ENCODE results near the gene IAH1.
"Not testable (repeated sequence)": the region's sequence is repeated elsewhere in the genome, so short reads cannot be mapped to it uniquely, and the experiment has no call there.

Gene IAH1

DNA sequence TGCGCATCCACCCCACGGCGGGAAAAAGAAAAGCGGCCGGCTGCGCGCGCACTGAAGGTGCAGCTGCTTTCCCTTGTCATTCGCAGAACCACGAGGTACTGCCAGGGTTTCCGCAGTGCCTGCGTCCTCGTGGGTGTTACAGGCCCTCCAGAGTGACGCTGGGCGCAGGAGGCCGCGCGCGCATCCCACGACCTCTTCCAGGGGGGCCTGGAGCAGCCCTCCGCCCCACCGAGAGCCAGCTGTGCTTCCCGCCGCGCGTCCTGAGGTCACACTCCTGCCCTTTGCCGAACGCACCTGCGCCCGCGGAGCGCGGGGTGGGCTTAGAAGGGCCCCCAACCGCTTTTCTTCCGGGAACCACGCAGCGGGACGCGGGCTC is 378 bp upstream of the IAH1 start:
- peak; percentile 23 for DNase-seq

- DNase-seq, result no peak
Measured at GRCh38 chr2:9477914-9478313, 3.6 kb downstream of the IAH1 start.

DNA sequence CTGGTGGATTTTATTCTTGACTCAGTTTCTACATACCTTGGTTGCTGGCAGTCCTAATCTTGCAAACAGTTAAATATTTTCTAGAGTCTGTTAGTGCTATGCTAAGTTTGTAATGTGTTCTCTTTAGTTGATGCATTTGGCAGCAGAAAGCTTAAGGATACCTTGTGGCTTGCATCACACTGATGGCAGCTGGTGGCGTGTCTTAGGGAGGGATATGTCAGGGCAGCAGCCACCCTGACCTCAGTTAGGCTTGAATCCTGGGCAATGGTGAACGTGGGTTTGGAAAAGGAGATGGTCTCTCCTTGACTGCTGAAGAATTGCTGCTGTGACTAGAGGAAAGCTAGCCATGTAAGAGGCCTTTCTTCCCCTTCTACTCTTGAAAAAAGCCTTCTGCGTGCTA is 4.2 kb downstream of the IAH1 start:
- no peak for DNase-seq

DNA sequence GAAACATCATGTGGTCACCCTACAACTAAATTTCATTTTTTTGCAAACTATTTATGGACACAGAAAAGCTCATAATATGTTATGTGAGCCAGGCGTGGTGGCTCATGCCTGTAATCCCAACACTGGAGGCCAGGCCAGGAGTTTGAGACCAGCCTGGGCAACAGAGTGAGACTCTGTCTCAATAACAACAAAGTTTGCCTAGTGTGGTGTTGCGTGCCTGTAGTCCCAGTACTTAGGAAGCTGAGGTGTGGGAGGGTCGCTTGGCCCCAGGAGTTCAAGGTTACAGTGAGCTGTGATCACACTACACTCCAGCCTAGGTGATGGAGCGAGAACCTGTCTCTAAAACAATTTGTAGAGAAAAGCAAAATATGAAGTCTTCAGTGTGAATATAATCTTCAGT is 5.8 kb downstream of the IAH1 start:
- no peak for DNase-seq

- no peak for DNase-seq
Measured at GRCh38 chr2:9483107-9483506, 8.8 kb downstream of the IAH1 start.

GRCh38 chr2:9484533-9484932 is 10.2 kb downstream of the IAH1 start:
- DNase-seq, result no peak

DNA sequence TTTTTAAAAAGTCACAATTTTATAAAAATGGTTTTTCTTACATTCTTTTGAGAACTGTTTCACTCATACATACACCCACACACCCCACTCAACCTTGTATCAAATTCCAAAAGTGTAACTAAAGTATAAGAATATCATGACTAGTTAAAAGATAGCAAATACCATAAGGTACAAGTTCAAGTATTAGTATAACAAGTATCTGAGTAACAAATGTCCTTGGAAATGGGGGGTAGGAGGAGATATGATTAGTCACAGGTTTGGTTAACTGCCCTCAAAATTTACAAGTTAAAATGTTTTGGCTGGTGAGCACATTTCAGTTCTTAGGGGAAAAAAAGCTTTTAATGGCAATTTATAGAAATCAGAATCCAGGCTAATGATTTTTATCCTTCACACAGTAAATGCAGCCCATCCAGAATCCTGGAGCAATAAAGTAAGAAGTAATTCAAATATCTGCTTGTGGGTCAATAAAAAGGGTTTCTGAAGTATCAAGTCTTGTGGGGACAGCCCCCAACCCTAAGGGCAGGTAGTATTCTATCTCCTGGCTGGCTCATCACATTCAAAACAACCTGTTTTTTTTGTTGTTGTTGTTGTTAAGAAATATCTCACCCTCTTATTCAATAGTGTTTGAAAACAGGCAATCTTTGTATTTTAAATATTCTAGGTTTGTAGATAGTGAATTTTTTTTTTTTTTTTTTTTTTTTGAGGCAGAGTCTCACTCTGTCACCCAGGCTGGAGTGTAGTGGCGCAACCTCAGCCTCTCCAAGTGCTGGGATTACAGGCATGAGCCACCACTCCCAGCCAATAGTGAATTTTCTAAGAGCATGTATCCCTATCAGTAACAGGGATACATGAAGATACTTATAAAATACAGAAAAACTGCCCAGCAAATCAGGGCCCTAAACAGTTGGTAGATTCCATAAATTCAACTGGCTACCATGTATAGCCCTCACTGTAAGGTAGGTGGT is 14.5 kb downstream of the IAH1 start:
- no peak for DNase-seq

GRCh38 chr2:9490789-9491188 is 16.4 kb downstream of the IAH1 start:
- no peak for DNase-seq

DNA sequence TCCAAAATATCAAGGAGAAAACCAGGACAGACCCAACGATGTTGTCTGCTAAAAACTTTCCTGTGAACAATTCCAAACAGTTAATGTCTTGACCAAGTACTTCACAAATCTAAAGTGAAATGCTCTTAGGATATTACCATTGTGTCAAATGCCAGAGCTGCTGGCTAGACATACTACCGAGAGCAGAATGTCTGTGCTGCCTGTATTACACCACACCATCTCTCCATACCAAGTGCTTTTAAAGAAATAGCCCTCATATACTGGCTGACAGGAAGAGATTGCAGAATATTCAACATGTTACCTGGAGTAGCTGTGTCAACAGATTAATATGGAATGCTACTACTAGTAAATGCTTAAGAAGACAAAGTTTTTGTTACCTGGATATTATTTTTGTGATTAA is 18.6 kb downstream of the IAH1 start:
- DNase-seq, result no peak

GRCh38 chr2:9493478-9493877 is 19.1 kb downstream of the IAH1 start:
- DNase-seq, result no peak

DNA sequence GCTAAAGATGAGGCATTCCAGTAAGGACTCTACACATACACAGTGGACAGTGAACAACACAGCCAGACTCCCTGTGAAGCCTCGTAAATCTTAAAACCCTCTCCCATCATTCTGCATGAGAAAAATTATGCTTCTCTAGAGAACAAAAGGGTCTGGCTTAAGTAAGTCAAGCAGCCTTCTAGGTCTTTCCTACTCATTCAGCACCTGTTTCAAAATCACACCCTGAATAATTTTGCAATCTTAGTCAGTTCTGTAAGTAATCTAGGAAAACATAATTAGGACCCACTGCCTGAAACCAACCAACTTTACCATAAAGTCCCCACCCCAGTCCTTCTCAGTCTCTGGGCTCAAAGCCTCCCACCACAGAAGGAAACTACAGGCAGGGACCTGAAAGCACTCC is 19.7 kb downstream of the IAH1 start:
- DNase-seq, result no peak

DNA sequence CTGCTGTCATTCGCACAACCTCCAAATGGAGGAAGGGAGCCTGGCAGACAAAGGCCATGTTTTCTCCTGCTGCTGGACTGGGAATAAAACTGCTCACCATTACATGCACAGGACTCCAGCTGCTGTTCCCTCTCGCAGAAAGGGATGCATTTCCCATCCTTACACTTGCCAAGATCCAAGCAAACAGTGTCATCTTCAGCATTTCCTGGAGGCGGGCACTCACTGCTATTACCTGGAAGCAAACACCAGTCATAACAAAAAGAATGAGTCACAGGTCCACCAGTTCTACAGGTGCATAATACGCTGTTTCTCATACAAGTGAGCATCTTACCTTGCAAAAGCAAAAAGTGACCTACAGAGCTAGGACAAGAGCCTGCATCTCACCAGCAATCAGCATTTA is 22.7 kb downstream of the IAH1 start:
- no peak for DNase-seq

- DNase-seq, result no peak
Measured at GRCh38 chr2:9498210-9498609, 23.9 kb downstream of the IAH1 start.

GRCh38 chr2:9508931-9509330 is 34.6 kb downstream of the IAH1 start:
- peak; percentile 10 for DNase-seq

GRCh38 chr2:9513946-9514345 is 39.6 kb downstream of the IAH1 start:
- not testable (repeated sequence) for DNase-seq

DNA sequence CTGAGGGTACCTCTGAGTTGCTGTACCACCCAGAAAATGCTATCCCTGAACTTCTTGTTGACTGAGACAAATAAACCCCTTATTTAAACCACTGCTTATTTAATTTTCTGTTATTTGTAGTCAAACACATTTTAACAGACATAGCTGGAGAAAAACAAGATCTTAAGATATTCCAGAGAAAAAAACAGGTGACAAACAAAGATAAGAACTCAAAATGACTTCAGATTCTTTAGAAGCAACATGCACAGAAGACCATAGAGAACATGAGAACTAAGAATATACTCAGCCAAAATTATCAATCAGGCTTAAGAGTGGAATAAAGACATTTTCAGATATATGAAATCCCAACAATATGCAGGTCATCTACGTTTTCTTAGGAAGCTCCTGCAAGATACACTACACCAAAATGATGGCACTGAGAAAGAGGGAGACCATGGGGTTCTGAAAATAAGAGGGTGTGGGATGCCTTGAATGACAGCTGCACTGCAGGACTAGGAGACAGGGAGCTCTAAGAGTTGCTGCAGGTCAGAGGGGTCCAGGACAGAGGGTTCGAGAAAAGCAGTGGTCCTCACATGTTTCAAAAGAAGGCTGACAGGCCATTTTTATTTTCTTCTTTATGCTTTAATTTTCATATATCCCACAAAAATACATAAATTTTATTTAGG is 42.9 kb downstream of the IAH1 start:
- no peak for DNase-seq

DNA sequence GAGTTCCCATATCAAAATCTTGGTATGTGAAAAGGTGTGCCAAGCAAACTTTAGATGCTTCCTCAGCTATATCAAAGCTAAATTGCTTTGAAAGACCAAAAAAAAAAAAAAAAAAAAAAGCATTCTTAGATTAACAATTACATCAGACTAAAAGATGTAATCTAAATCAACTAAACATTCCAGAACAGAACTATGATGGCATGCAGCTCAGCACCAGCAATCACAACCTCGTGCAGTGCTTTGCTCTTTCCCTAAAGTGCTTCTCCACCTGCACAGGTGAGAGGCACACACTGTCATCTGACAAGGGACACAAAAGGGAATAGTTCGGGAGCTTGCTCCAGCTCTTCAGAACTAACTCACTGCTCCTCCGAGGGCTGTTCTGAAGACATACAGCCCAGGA is 43.8 kb downstream of the IAH1 start:
- no peak for DNase-seq

DNA sequence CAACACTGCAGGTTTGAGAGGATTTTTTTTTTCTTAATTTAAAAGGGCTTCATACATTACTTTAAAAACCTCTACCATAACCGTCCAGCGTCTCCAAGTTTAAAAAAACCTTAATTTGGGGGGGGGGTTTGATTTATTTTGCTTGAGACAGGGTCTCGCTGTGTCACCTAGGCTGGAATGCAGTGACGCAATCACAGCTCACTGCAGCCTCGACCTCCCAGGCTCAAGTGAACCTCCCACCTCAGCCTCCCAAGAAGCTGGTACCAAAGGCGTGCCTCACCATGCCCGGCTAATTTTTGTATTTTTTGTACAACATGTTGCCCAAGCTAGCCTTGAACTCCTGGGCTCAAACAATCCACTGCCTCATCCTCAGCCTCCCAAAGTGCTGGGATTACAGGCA is 44.4 kb downstream of the IAH1 start:
- no peak for DNase-seq

DNA sequence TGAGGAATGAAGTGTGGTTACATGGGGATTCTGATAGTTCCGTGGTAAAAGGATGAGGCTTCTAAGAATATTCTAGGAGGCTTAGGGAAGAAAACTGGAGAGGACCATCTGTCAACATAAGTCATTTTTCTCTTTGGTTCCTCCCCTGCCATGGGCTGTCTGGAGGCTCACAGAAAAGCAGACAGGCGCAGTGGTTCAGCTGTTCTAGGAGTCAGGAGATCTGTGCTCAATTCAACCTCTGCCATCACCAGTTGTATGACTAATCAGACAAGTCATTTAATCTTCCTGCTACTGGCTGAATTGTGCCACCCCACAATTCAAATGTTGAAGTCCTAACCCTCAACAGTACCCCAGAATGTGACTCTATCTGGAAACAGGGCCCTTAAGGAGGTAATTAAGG is 44.9 kb downstream of the IAH1 start:
- peak; percentile 23 for DNase-seq

- no peak for DNase-seq
Measured at GRCh38 chr2:9524291-9524690, 49.9 kb downstream of the IAH1 start.

DNA sequence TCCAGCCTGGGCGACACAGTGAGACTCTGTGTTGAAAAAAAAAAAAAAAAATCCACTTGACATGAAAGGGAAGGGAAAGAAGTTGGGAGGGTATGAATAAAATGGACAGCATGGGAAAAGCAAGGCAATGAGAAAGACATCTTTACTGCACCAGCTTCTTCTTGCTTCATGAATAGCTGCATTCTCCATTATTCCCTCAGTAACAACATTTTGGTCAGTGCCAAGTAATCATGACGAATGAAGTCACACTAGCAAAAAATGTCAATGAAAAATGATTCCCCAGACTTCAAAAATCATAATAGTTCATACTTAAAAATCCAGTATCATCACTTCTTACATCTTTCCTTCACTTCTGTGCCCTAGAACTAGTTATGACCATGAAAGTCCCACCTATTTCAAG is 50.9 kb downstream of the IAH1 start:
- no peak for DNase-seq

DNA sequence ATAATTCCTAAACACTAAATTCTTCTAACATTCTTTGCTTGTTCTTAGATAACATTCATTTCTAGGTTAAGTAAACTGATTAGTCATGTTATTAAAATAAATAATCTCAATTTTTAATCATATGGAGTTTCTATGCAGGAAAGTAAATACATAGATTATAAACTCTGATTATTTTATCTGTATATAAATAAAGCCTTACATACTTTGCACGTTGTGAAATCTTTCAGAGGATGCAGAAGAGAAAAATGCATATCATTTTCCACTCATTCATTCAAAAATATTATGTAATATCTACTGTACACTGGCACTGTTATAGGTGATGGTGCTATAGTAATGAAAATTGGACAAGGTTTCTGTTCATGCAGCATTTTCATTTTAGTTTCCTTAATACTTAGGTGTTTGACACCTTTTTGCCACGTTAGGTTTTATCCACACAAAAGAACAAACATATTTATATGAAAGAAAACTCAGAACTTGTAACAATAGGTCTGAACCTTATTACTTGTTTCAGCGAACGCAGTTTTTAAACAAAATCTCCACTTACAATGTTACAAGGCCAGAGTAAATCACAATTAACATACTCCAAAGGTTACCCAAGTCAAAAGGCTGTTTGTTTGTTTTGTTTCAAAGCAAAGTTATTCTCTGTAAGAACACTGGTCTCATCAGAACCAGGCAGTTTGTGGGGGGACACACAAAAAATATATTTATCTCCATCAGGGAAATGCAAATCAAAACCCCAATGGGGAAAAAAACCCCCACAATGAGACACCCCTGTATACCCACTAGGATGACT is 53.8 kb downstream of the IAH1 start:
- no peak for DNase-seq

- no peak for DNase-seq
Measured at GRCh38 chr2:9532421-9532820, 58.1 kb downstream of the IAH1 start.

DNA sequence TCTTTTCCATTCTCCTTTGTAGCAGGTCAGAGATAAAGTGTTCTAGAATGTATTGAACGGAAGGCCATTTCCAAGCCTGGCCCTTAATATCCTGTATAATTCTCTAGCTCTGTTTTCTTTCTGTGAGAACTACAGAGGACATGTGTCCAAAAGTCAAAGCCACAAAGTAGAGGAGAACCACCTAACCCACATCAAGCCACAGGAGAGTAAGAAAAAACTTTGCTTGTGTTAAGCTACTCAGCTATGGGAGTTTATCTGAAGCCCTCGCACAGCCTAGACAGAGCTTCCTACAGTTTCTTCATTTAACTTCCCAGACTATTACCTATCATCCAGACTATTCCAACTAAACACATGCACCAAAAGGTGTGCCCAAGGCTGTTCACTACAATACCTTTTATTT is 59.3 kb downstream of the IAH1 start:
- DNase-seq, result no peak

Measured in suppressor macrophage treated with lipopolysaccharide for 4 hours (primary cell).